ENCODE measurements around the gene ZNF280D. TPM values are rescaled to one million over a fixed set of nuclear protein-coding genes. Genes with fewer than 3 reads are reported as not detected.

The ZNF280D gene
- polyA plus RNA-seq, 3 donors, result 36.4 to 50.5 (median 48.1) TPM

GRCh38 chr15:56600380-56600779, 132.9 kb downstream of the ZNF280D start:
- no peak for DNase-seq (ENCODE audit: extremely low read depth in 1 of 11, low read depth in 9 of 11, low spot score in 4 of 11)

DNA sequence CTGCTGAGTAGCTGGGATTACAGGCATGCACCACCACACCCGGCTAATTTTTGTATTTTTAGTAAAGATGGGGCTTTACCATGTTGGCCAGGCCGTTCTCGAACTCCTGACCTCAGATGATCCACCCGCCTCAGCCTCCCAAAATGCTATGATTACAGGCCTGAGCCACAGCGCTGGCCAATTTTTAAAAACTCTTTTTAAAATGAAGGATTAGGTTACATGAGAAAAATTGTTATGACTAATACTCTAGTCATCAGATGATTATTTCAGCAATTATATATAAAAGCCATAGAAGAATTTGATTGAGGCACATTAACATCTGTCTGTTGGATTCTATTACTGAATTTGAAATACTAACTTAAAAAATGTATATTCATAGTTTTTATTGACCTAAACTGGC, 134.3 kb downstream of the ZNF280D start:
- DNase-seq (ENCODE audit: extremely low read depth in 1 of 11, low read depth in 9 of 11, low spot score in 4 of 11), result no peak

DNA sequence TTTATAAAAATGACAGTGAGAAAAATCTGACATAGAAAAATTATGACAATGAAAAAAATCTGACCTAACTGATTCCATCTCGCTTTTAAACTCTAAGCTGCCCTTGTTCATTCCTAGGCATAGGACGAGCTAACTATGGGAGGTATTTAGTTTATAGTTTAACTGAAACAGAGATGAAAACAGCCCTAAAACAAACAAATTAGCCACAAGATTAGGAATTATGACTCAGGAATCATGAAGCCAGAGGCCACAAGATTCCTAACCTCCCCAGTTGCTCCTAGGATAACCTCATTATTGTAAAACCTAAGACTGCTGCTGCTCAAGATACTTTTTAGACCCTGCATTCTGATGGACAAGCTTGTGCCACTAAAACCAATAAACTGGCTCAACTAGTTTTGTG, 145.6 kb downstream of the ZNF280D start:
- no peak for DNase-seq (ENCODE audit: extremely low read depth in 1 of 11, low read depth in 9 of 11, low spot score in 4 of 11)

GRCh38 chr15:56586206-56586605, 147.1 kb downstream of the ZNF280D start:
- no peak for DNase-seq (ENCODE audit: extremely low read depth in 1 of 11, low read depth in 9 of 11, low spot score in 4 of 11)

- DNase-seq (ENCODE audit: extremely low read depth in 1 of 11, low read depth in 9 of 11, low spot score in 4 of 11), result no peak
Observed at GRCh38 chr15:56582785-56583184, 150.5 kb downstream of the ZNF280D start.

Other genes starting within 250 kb of the ZNF280D start
- 100 to 1,000 TPM; 151 to 186 (median 162) TPM for gene TCF12, start 185.1 kb upstream of the ZNF280D start, polyA plus RNA-seq (ENCODE audit: insufficient read length in 3 of 3)

All from renal cortex interstitium (tissue), 11 donors.